D341Med (cell line): Measurements from ENCODE around the gene OR11A1.

Source experiments
- DNase-seq: peaks from one replicate; pipeline ENCODE4 v3.0.0; 2012; ENCODE audit warnings: low spot score

Gene OR11A1

GRCh38 chr6:29388533-29388932, 68.3 kb downstream of the OR11A1 start:
- DNase-seq: no peak

- DNase-seq: no peak
These were observed 80.9 kb downstream of the OR11A1 start for GRCh38 chr6:29376003-29376402.
